Vagina (tissue), 1 donor: ENCODE data around the gene ARFIP1. TPM values are rescaled to one million over a fixed set of nuclear protein-coding genes. Genes with fewer than 3 reads are reported as not detected.

Experiments
- total RNA-seq: library from RNA; depleted of rRNA; stranded (reverse); fragments of >200 nt; gene quantifications from one replicate; pipeline ENCODE4 v1.2.3, GENCODE V29; 2016

Gene ARFIP1
- total RNA-seq, 1 donor from 2014 or later: 19.4 TPM

Other genes starting within 250 kb of the ARFIP1 start
- gene FBXW7, start 243.9 kb upstream of the ARFIP1 start, total RNA-seq: 61.1 TPM
- gene TMEM154, start 100.0 kb upstream of the ARFIP1 start, total RNA-seq: 33.1 TPM
- gene TIGD4, start 224 bp upstream of the ARFIP1 start, total RNA-seq: 0.49 TPM
- gene FHDC1, start 156.4 kb downstream of the ARFIP1 start, total RNA-seq: 6.4 TPM